T-cell (primary cell): ENCODE results near the gene NUDT4B. TPM values are rescaled to one million over a fixed set of nuclear protein-coding genes. Genes with fewer than 3 reads are reported as not detected.
"Not testable (repeated sequence)": the region's sequence is repeated elsewhere in the genome, so short reads cannot be mapped to it uniquely, and the experiment has no call there.

Experiments
- ATAC-seq, 4 experiments: fragments of 200-7000 bp in 3 of 4; fragments of 150-1000 bp in 1 of 4; cut with Tn5 transposase; replicated peaks in 1 of 4; 1 replicate in 3 of 4; 2 replicates in 1 of 4; pipeline ENCODE4 v1.10.0; 2021; ENCODE audit warnings: moderate library complexity in 3 of 4, mild to moderate bottlenecking in 2 of 4, moderate number of reproducible peaks in 1 of 4
- CTCF ChIA-PET, 2 donors: fragments of 300-600 bp; sonication (Branson Sonifier 250); formaldehyde crosslinking; loops; one replicate each; lab custom pipeline; 2022; ENCODE audit warnings: antibody characterized with exemption in 2 of 2; lab: Charles Lee
- POLR2A ChIA-PET, 2 donors: fragments of 300-600 bp; sonication (Branson Sonifier 250); formaldehyde crosslinking; loops; one replicate each; lab custom pipeline; 2022; ENCODE audit warnings: antibody characterized with exemption in 2 of 2; lab: Charles Lee
- DNase-seq, 35 experiments: peaks; one replicate each; pipeline versions ENCODE4 v3.0.0 to v3.0.0-alpha.2; 2013 to 2023
- H3K27ac ChIP-seq: one replicate; pipeline ENCODE4 v1.5.1; 2013; ENCODE audit warnings: low read length
- H3K27me3 ChIP-seq, 2 experiments: replicated peaks in 1 of 2; 1 replicate in 1 of 2; 2 replicates in 1 of 2; pipeline versions ENCODE4 v1.6.1 to v1.7.0; 2013; ENCODE audit warnings: low read length in 1 of 2, mixed read lengths in 1 of 2; ENCODE audit not compliant: control insufficient read depth in 2 of 2, insufficient read depth in 2 of 2; ENCODE audit errors: extremely low read depth in 1 of 2
- H3K36me3 ChIP-seq, 2 donors: 1 replicate in 1 of 2; 2 replicates in 1 of 2; pipeline versions ENCODE4 v1.6.1 to v1.7.0; 2013; ENCODE audit warnings: low read length in 1 of 2; ENCODE audit not compliant: control insufficient read depth in 2 of 2, insufficient read depth in 1 of 2; ENCODE audit errors: extremely low read depth in 1 of 2
- H3K4me1 ChIP-seq, 2 experiments: 1 replicate in 1 of 2; 2 replicates in 1 of 2; pipeline versions ENCODE4 v1.6.1 to v1.7.0; 2013; ENCODE audit warnings: low read length in 2 of 2, mixed read lengths in 1 of 2; ENCODE audit not compliant: insufficient read depth in 2 of 2, control insufficient read depth in 1 of 2; ENCODE audit errors: extremely low read depth in 1 of 2
- H3K4me3 ChIP-seq, 2 donors: 1 replicate in 1 of 2; 2 replicates in 1 of 2; pipeline versions ENCODE4 v1.5.1 to v1.7.0; 2013; ENCODE audit warnings: mild to moderate bottlenecking in 2 of 2, low read length in 1 of 2, moderate library complexity in 1 of 2; ENCODE audit not compliant: control insufficient read depth in 1 of 2; ENCODE audit errors: extremely low read depth in 1 of 2
- H3K9me3 ChIP-seq: 2 replicates; pipeline ENCODE4 v1.7.0; 2013
- H3K27ac Mint-ChIP-seq, 2 donors: one replicate each; pipeline ENCODE4 v1.8.0; 2020 to 2021; ENCODE audit warnings: mild to moderate bottlenecking in 2 of 2, mixed read lengths in 2 of 2
- H3K27me3 Mint-ChIP-seq, 2 donors: one replicate each; pipeline ENCODE4 v1.8.0; 2021 to 2022; ENCODE audit warnings: mixed read lengths in 2 of 2
- H3K36me3 Mint-ChIP-seq: one replicate; pipeline ENCODE4 v1.8.0; 2021; ENCODE audit warnings: mixed read lengths
- H3K4me1 Mint-ChIP-seq, 3 donors: one replicate each; pipeline ENCODE4 v1.8.0; 2020 to 2022; ENCODE audit warnings: mixed read lengths in 3 of 3, mild to moderate bottlenecking in 1 of 3
- H3K4me3 Mint-ChIP-seq, 3 donors: one replicate each; pipeline ENCODE4 v1.8.0; 2020 to 2022; ENCODE audit warnings: mild to moderate bottlenecking in 3 of 3, mixed read lengths in 3 of 3, moderate library complexity in 3 of 3
- H3K9me3 Mint-ChIP-seq, 3 donors: one replicate each; pipeline ENCODE4 v1.8.0; 2020 to 2022; ENCODE audit warnings: mixed read lengths in 3 of 3
- WGBS: methylation state at CpG from one replicate; pipeline ENCODE4 v1.1.5; 2013; ENCODE audit warnings: missing lambda C conversion rate; ENCODE audit not compliant: insufficient coverage; 5-methylcytosine and 5-hydroxymethylcytosine counted together
- total RNA-seq, 35 experiments: library from RNA in 6 of 35; stranded (reverse) in 6 of 35; fragments of 120-200 nt in 1 of 35; gene quantifications; one replicate each; pipeline versions ENCODE4 v1.2.1 to v1.2.4 and lab custom pipeline; 2013 to 2026

Gene NUDT4B
- total RNA-seq, 5 donors from 2014 or later (not counting 1 experiment from before 2014, with no cell fraction given) = 0.55 to 1.9 TPM; not detected in 3

GRCh38 chr1:148758412-148758811 is 9.8 kb downstream of the NUDT4B start:
- POLR2A ChIA-PET, H3K9me3 ChIP-seq, H3K4me1 ChIP-seq, H3K36me3 ChIP-seq, H3K27ac ChIP-seq, H3K27me3 Mint-ChIP-seq, H3K9me3 Mint-ChIP-seq, H3K27ac Mint-ChIP-seq, H3K36me3 Mint-ChIP-seq, H3K4me1 Mint-ChIP-seq, H3K4me3 ChIP-seq, DNase-seq, H3K4me3 Mint-ChIP-seq, CTCF ChIA-PET, H3K27me3 ChIP-seq: not testable (repeated sequence)
- no CpG with 5 or more reads among the region's 5 CpGs for WGBS
- ATAC-seq = peak; percentile 92 to 97 (median 96)

- DNase-seq, H3K4me3 Mint-ChIP-seq, H3K36me3 Mint-ChIP-seq, H3K9me3 Mint-ChIP-seq, ATAC-seq, POLR2A ChIA-PET, H3K9me3 ChIP-seq, CTCF ChIA-PET, H3K27ac ChIP-seq, H3K4me1 ChIP-seq, H3K36me3 ChIP-seq, H3K27me3 Mint-ChIP-seq, H3K4me3 ChIP-seq, H3K4me1 Mint-ChIP-seq, H3K27ac Mint-ChIP-seq, H3K27me3 ChIP-seq: not testable (repeated sequence)
- WGBS = no CpG with 5 or more reads among the region's 4 CpGs
These were observed 10.4 kb downstream of the NUDT4B start for GRCh38 chr1:148758925-148759324.

- ATAC-seq, H3K27me3 ChIP-seq, H3K27ac Mint-ChIP-seq, H3K4me1 ChIP-seq, H3K36me3 Mint-ChIP-seq, H3K9me3 Mint-ChIP-seq, H3K27me3 Mint-ChIP-seq, H3K9me3 ChIP-seq, POLR2A ChIA-PET, H3K4me3 ChIP-seq, CTCF ChIA-PET, H3K4me3 Mint-ChIP-seq, H3K36me3 ChIP-seq, H3K27ac ChIP-seq, H3K4me1 Mint-ChIP-seq: not testable (repeated sequence)
- peak in 11 of 35 experiments; percentile 0 to 5 (median 0) for DNase-seq
- no CpG with 5 or more reads among the region's 2 CpGs for WGBS
These were observed 11.2 kb downstream of the NUDT4B start for GRCh38 chr1:148759749-148760148.

GRCh38 chr1:148760206-148760605 is 11.6 kb downstream of the NUDT4B start:
- DNase-seq, H3K4me3 ChIP-seq, H3K27me3 ChIP-seq, H3K27me3 Mint-ChIP-seq, H3K36me3 Mint-ChIP-seq, H3K4me1 Mint-ChIP-seq, H3K36me3 ChIP-seq, CTCF ChIA-PET, H3K27ac ChIP-seq, H3K4me3 Mint-ChIP-seq, POLR2A ChIA-PET, H3K4me1 ChIP-seq, H3K9me3 ChIP-seq, ATAC-seq, H3K9me3 Mint-ChIP-seq, H3K27ac Mint-ChIP-seq: not testable (repeated sequence)
- no CpG with 5 or more reads among the region's 1 CpG for WGBS

GRCh38 chr1:148761360-148761759 is 12.8 kb downstream of the NUDT4B start:
- H3K4me3 ChIP-seq, ATAC-seq, H3K27me3 Mint-ChIP-seq, H3K4me3 Mint-ChIP-seq, H3K4me1 ChIP-seq, H3K36me3 Mint-ChIP-seq, H3K4me1 Mint-ChIP-seq, CTCF ChIA-PET, H3K27ac ChIP-seq, POLR2A ChIA-PET, H3K9me3 Mint-ChIP-seq, DNase-seq, H3K27me3 ChIP-seq, H3K36me3 ChIP-seq, H3K9me3 ChIP-seq, H3K27ac Mint-ChIP-seq: not testable (repeated sequence)

- H3K27me3 Mint-ChIP-seq, CTCF ChIA-PET: not testable (repeated sequence)
- WGBS = no CpG with 5 or more reads among the region's 5 CpGs
These were observed 16.9 kb downstream of the NUDT4B start for GRCh38 chr1:148765238-148766019.

GRCh38 chr1:148768541-148768940 is 20.0 kb downstream of the NUDT4B start:
- POLR2A ChIA-PET, H3K4me3 Mint-ChIP-seq, H3K27me3 ChIP-seq, H3K4me3 ChIP-seq, H3K27me3 Mint-ChIP-seq, H3K4me1 Mint-ChIP-seq, CTCF ChIA-PET, ATAC-seq, DNase-seq, H3K9me3 ChIP-seq, H3K9me3 Mint-ChIP-seq, H3K4me1 ChIP-seq, H3K36me3 ChIP-seq, H3K27ac Mint-ChIP-seq, H3K36me3 Mint-ChIP-seq, H3K27ac ChIP-seq: not testable (repeated sequence)
- WGBS = no CpG with 5 or more reads among the region's 2 CpGs

More at GRCh38 chr1:148765238-148766019, 16.9 kb downstream of the NUDT4B start:
- H3K9me3 ChIP-seq, H3K4me3 Mint-ChIP-seq, DNase-seq, H3K9me3 Mint-ChIP-seq, POLR2A ChIA-PET, ATAC-seq, H3K27ac ChIP-seq, H3K4me1 ChIP-seq, H3K27me3 ChIP-seq, H3K36me3 ChIP-seq, H3K27ac Mint-ChIP-seq, H3K36me3 Mint-ChIP-seq, H3K4me1 Mint-ChIP-seq, H3K4me3 ChIP-seq: not testable (repeated sequence)
